ENCODE measurements around the gene ASCL1.

Gene ASCL1

GRCh38 chr12:102963796-102964195 is 6.3 kb downstream of the ASCL1 start:
- no peak overlapping the region for H3K4me3 ChIP-seq (ENCODE audit: low read length)
- no peak for TF ChIP-seq CTCF (conservative IDR thresholded peaks at IDR 0.05; ENCODE audit: low read depth, low read length)
- no peak for DNase-seq (ENCODE audit: low read depth)

GRCh38 chr12:102964872-102965271 is 7.4 kb downstream of the ASCL1 start:
- no peak overlapping the region for H3K4me3 ChIP-seq (ENCODE audit: low read length)
- no peak for DNase-seq (ENCODE audit: low read depth)
- no peak for TF ChIP-seq CTCF (conservative IDR thresholded peaks at IDR 0.05; ENCODE audit: low read depth, low read length)

- H3K4me3 ChIP-seq (ENCODE audit: low read length) = no peak overlapping the region
- no peak for DNase-seq (ENCODE audit: low read depth)
Measured at GRCh38 chr12:102965281-102966155, 8.0 kb downstream of the ASCL1 start.

GRCh38 chr12:102966200-102966863 is 8.9 kb downstream of the ASCL1 start:
- TF ChIP-seq CTCF (conservative IDR thresholded peaks at IDR 0.05; ENCODE audit: low read depth, low read length) = no peak
- H3K4me3 ChIP-seq (ENCODE audit: low read length) = no peak overlapping the region
- DNase-seq (ENCODE audit: low read depth) = no peak

More at GRCh38 chr12:102965281-102966155, 8.0 kb downstream of the ASCL1 start:
- no peak for TF ChIP-seq CTCF (conservative IDR thresholded peaks at IDR 0.05; ENCODE audit: low read depth, low read length)

GRCh38 chr12:102970780-102971179 is 13.3 kb downstream of the ASCL1 start:
- no peak overlapping the region for H3K4me3 ChIP-seq (ENCODE audit: low read length)
- TF ChIP-seq CTCF (conservative IDR thresholded peaks at IDR 0.05; ENCODE audit: low read depth, low read length) = no peak
- DNase-seq (ENCODE audit: low read depth) = no peak

GRCh38 chr12:102971227-102971626 is 13.8 kb downstream of the ASCL1 start:
- H3K4me3 ChIP-seq (ENCODE audit: low read length) = no peak overlapping the region
- DNase-seq (ENCODE audit: low read depth) = no peak
- TF ChIP-seq CTCF (conservative IDR thresholded peaks at IDR 0.05; ENCODE audit: low read depth, low read length) = no peak

All from retinal pigment epithelial cell (primary cell).